Right cardiac atrium (tissue), 5 donors: Measurements from ENCODE around the gene PLCB3. TPM values are rescaled to one million over a fixed set of nuclear protein-coding genes. Genes with fewer than 3 reads are reported as not detected.

ENCODE experiments used
- ATAC-seq, 2 donors: fragments of 200-7000 bp; cut with Tn5 transposase; one replicate each; pipeline versions ENCODE4 v1.8.0 to v1.9.1; 2020; ENCODE audit warnings: moderate library complexity in 2 of 2, mild to moderate bottlenecking in 1 of 2
- DNase-seq, 3 donors: peaks; one replicate each; pipeline ENCODE4 v3.0.0-alpha.2; 2020
- H3K27ac ChIP-seq: one replicate; pipeline ENCODE4 v1.5.1; 2013; ENCODE audit warnings: mild to moderate bottlenecking, low read length, control low read depth, moderate library complexity
- H3K27me3 ChIP-seq: one replicate; pipeline ENCODE4 v1.6.1; 2013; ENCODE audit not compliant: control insufficient read depth, insufficient read depth
- H3K4me1 ChIP-seq: one replicate; pipeline ENCODE4 v1.6.1; 2013; ENCODE audit warnings: low read length; ENCODE audit not compliant: control insufficient read depth, insufficient read depth
- H3K4me3 ChIP-seq: one replicate; pipeline ENCODE4 v1.5.1; 2013; ENCODE audit warnings: low read length, control low read depth
- H3K9me3 ChIP-seq: one replicate; pipeline ENCODE4 v1.6.1; 2013; ENCODE audit warnings: low read length; ENCODE audit not compliant: control insufficient read depth
- WGBS: extraction: QIAGEN DNeasy Blood & Tissue Kit; methylation state at CpG from one replicate; pipeline ENCODE4 v1.1.7; 2013; 5-methylcytosine and 5-hydroxymethylcytosine counted together
- intact Hi-C, 4 donors: fragments of 100-400 bp; cut with DNase I; formaldehyde crosslinking; loops; one replicate each; pipeline versions ENCODE4 v1.11.0 to v1.14.0; 2022 to 2023
- polyA plus RNA-seq: library from polyadenylated mRNA; stranded (reverse); fragments of 200-250 nt; gene quantifications from one replicate; pipeline ENCODE4 v1.2.3, GENCODE V29; 2013
- total RNA-seq, 4 donors: library from RNA; stranded (reverse); fragmentation: NEBNext Ultra II Directional; extraction: Animal tissue kit (Norgen Biotek cat#: 25700); gene quantifications; one replicate each; pipeline ENCODE4 v1.2.1, GENCODE V29; 2021
- donor health status: healthy with polysubstance abuse.
- donor health status: DM: no; HTN: yes; CAD: no.
- donor health status: DM: no; HTN: no; CAD: no.
- donor health status: DM: no; HTN: yes; CAD: no; lungs with severe emphysema.
- donor health status: DM: yes; HTN: yes; CAD: no.

PLCB3 gene
- total and polyA plus RNA-seq, 5 donors, result 7.9 to 14.2 (median 13.6) TPM

DNA sequence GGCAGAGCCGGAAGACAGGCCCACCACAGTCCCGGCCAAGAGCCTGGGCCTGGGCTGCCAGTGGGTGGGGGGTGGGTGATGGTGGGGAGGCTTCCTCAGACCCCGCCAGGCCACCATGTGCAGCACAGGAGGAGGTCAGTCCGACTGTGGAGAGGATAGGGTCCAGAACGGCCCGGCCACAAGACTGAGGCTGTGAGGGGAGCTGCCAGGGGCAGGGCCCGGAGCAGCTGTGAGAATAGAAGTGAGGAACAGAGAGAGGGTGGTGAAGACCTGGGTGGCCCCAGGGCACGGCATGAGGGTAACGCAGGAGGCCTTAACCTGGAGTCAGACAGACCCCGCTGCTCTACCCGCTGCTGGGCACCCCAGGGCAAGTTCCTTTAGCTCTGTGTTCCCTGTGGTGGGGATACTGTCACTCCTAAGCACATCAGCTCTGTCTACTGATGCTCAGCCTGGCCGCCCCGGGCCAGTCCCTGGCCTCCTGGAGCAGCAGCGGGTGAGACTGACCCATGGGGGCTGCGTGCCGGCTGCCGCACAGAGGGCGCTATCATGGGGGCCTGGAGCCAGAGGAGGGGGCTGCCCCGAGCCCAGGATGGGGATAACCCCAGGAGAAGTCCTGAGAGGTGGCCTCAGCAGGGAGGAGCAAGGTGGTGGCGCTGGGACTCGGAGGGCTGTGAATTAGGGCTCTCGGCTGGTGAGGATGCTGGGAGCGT is 43.1 kb upstream of the PLCB3 start:
- WGBS, result 71% methylated on average over 23 of the region's 23 CpGs
- H3K27ac ChIP-seq, result peak overlapping the region; percentile 73
- peak in 1 of 3 donors; percentile 61 for DNase-seq
- peak overlapping the region; percentile 13 for H3K4me3 ChIP-seq
- no peaks in the 10 kb centered on the region for H3K27me3 ChIP-seq
- H3K4me1 ChIP-seq, result no peaks in the 10 kb centered on the region
- intact Hi-C loops, result loop anchor here in 1 of 4 donors (5.0 kb wide), 1 partner anchor 94 kb away; the partner anchor contains the start of gene CATSPERZ
- peak; percentile 1 for ATAC-seq
- no peaks in the 10 kb centered on the region for H3K9me3 ChIP-seq

DNA sequence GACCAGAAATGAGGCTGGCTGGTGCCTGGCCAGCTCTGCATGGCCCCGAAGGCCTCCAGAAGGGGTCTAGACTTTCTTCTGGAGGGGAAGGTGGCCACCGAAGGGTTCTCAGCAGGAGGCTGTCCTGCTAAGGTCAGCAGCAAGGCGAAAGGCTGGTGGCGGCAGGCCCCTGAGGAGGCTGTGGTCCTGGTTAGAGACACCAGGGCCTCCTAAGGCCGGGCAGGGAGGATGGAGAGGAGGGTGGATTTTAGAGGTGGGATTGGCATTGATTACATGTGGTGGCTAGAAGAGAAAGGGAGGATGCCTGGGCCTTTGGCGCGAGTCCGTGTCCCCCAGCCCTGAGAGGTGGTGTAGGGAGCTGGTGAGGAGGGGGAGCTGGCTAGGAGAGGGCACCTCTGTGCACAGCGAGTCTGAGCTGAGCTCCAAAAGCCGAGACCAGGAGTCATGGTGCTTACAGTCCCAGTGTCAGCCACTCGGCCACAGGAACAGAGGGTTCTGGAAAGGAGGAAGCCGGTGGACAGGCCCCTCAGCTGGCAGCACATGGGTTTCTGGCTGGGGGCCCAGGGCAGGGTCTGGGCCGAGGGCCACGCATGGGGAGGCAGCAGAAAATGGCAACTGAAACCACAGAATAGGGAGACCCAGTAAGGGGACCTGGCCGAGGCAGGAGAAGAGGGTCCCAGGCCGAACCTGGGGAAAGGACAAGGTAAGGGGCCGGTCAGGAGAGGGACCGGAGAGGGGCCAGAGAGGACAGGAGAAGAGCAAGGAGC is 42.4 kb upstream of the PLCB3 start:
- no peaks in the 10 kb centered on the region for H3K4me1 ChIP-seq
- no peak overlapping the region for H3K4me3 ChIP-seq
- H3K27me3 ChIP-seq, result no peaks in the 10 kb centered on the region
- ATAC-seq (no peak), DNase-seq (no peak)
- H3K9me3 ChIP-seq, result no peaks in the 10 kb centered on the region
- H3K27ac ChIP-seq, result no peak overlapping the region
- 83% methylated on average over 18 of the region's 18 CpGs for WGBS
- intact Hi-C loops, result loop anchor here in 1 of 4 donors (5.0 kb wide), 1 partner anchor 93 kb away; the partner anchor contains the start of gene CATSPERZ

DNA sequence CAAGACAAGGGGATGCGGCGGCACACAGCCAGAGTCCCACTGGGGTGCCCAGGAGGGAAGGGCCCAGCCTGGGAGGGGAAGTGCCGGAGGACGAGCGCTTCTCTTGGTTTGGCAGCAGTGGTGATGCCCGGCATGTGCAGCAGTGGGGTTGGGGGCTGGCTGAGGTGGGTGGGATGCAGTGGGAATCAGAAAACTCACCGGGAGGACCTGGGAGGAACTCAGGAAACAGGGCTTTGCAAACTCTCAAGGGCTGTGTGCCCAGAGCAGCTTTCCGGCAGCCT is 41.8 kb upstream of the PLCB3 start:
- no peaks in the 10 kb centered on the region for H3K9me3 ChIP-seq
- WGBS, result 82% methylated on average over 8 of the region's 8 CpGs

DNA sequence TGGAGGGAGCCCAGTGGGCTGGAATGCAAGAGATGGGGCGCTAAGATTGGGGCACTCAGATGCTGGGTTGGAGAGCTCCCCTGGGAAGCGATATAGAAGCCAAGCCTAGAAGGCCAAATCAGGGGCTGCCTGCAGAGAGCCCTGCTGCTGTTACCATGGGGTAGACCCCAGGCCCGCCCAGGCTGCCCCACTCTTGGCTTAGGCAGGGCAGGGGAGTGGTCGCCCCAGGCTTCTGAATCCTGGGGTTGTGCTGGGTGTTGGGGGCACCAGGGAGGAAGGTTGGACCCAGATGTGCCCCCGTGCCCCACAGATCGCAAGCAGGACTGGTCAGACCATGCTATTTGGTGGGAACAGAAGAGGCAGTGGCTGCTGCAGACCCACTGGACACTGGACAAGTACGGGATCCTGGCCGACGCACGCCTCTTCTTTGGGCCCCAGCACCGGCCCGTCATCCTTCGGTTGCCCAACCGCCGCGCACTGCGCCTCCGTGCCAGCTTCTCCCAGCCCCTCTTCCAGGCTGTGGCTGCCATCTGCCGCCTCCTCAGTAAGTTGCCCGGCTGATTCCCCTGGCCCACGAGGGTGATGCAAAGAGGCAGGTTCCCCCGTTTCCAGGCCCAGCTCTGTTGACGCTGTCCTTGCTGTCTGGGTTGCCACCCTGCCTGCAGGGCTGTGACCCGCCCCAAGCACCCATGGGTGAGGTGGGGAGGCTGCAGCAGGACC is 40.9 kb upstream of the PLCB3 start:
- H3K9me3 ChIP-seq, result no peaks in the 10 kb centered on the region
- H3K4me1 ChIP-seq, result no peaks in the 10 kb centered on the region
- no peak for ATAC-seq
- peak in 1 of 3 donors; percentile 47 for DNase-seq
- intact Hi-C loops, result no loop called here
- H3K27me3 ChIP-seq, result no peaks in the 10 kb centered on the region
- no peak overlapping the region for H3K27ac ChIP-seq
- 94% methylated on average over 24 of the region's 24 CpGs for WGBS
- H3K4me3 ChIP-seq, result no peak overlapping the region

More for the DNA sequence above, 41.8 kb upstream of the PLCB3 start:
- DNase-seq, result no peak
- H3K27ac ChIP-seq, result no peak overlapping the region
- intact Hi-C loops, result loop anchor here in 1 of 4 donors (5.0 kb wide), 1 partner anchor 93 kb away; the partner anchor contains the start of gene CATSPERZ
- H3K4me3 ChIP-seq, result no peak overlapping the region
- no peak for ATAC-seq
- H3K4me1 ChIP-seq, result no peaks in the 10 kb centered on the region
- no peaks in the 10 kb centered on the region for H3K27me3 ChIP-seq

DNA sequence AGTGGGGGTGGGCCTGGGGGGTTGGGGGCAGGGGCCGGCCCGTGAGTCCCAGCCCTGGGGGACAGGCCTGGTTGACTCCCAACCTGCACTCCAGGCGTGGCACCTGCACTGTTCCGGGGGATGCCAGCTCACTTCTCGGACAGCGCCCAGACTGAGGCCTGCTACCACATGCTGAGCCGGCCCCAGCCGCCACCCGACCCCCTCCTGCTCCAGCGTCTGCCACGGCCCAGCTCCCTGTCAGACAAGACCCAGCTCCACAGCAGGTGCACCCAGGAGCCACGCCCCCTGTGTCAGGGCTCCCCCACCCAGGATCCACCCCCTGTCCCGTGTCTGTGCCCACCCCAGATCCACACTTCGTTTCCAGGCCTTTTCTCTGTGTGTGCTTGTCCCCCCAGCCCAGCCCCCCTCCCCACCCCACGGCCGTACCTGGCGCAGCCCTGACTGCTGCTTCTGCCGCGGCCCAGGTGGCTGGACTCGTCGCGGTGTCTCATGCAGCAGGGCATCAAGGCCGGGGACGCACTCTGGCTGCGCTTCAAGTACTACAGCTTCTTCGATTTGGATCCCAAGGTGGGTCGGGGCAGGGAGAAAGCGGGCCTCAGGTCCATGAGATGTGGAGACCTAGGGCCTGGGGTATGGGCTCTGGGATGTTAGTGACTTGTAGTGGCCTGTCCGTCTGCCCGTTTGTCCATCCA is 40.0 kb upstream of the PLCB3 start:
- ATAC-seq (no peak), DNase-seq (peak in 1 of 3 donors; percentile 63)
- WGBS, result 89% methylated on average over 30 of the region's 30 CpGs
- no peak overlapping the region for H3K4me3 ChIP-seq
- intact Hi-C loops, result no loop called here
- H3K27ac ChIP-seq, result no peak overlapping the region
- H3K27me3 ChIP-seq, result no peaks in the 10 kb centered on the region
- H3K9me3 ChIP-seq, result no peaks in the 10 kb centered on the region
- no peaks in the 10 kb centered on the region for H3K4me1 ChIP-seq

DNA sequence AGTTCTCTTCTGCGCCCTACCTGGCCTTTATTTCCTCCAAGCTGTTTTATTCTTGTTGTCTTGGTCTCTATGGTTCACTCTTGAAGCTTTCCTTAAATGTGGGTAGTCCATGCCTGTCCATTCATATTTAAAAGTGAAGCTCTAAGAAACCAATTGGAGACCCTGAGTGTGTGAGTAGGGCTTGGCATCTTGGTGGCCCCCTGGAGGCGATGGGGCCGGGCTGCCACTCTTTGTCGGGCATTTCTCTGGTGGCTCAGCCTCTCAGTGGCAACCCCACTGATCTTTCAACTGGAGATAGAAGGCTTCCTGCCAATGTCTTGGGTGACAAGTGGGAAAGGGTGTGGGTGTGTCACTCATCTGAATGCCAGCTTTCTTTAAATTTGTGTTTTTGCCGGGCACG is 34.5 kb upstream of the PLCB3 start:
- WGBS, result 86% methylated on average over 6 of the region's 6 CpGs
- Histone ChIP-seq H3K27ac (no peak overlapping the region), H3K4me3 (no peak overlapping the region), H3K27me3 (no peaks in the 10 kb centered on the region), H3K4me1 (no peaks in the 10 kb centered on the region), H3K9me3 (no peaks in the 10 kb centered on the region)
- no peak for DNase-seq
- intact Hi-C loops, result no loop called here
- no peak for ATAC-seq

DNA sequence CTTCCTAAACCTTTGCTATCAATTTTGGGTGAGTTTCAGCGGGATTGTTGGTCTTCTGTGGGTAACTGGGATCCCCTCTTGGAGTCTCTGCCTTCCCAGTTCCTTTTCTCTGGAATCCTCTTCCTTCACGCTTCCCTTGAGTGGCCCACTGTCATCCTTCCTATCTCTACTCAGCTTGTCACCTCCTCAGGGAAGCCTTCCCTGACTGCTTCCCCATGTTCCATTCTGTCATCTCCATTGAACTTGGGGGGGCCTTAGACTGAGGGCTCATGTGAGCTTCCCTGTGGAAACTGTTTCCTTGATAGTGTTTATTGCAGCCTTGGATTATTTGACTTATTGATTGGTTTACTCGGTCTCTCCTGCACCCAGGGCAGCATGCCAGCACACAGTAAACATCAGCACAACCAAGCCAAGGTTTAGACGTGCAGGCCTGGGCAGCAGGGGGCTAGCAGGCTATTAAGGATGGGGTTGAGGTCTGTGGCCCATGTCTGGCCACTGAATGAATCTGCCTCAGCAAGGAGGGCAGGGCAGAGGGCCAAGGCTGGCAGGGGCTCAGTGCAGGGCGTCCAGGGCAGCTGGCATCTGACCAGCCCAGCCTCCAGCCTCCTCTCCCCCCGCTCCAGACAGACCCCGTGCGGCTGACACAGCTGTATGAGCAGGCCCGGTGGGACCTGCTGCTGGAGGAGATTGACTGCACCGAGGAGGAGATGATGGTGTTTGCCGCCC is 32.5 kb upstream of the PLCB3 start:
- no peaks in the 10 kb centered on the region for H3K9me3 ChIP-seq
- no peaks in the 10 kb centered on the region for H3K27me3 ChIP-seq
- DNase-seq (peak in 1 of 3 donors; percentile 57), ATAC-seq (peak in 1 of 2 donors; percentile 8)
- intact Hi-C loops, result no loop called here
- no peaks in the 10 kb centered on the region for H3K4me1 ChIP-seq
- no peak overlapping the region for H3K4me3 ChIP-seq
- WGBS, result 75% methylated on average over 11 of the region's 11 CpGs
- no peak overlapping the region for H3K27ac ChIP-seq

DNA sequence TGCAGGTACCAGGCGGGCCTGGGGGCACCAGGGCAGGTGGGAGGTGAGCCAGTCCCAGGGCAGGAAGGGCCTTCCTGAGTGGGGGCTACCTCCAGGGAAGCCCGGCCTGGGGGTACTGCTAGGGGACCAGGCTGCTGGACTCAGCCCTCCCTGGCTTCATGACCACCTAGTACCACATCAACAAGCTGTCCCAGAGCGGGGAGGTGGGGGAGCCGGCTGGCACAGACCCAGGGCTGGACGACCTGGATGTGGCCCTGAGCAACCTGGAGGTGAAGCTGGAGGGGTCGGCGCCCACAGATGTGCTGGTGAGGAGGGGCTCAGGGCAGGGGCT is 32.0 kb upstream of the PLCB3 start:
- Histone ChIP-seq H3K27me3 (no peaks in the 10 kb centered on the region), H3K9me3 (no peaks in the 10 kb centered on the region), H3K27ac (no peak overlapping the region), H3K4me1 (no peaks in the 10 kb centered on the region), H3K4me3 (no peak overlapping the region)
- ATAC-seq, result peak; percentile 5
- intact Hi-C loops, result no loop called here
- 83% methylated on average over 7 of the region's 7 CpGs for WGBS
- DNase-seq, result peak in 1 of 3 donors; percentile 57

DNA sequence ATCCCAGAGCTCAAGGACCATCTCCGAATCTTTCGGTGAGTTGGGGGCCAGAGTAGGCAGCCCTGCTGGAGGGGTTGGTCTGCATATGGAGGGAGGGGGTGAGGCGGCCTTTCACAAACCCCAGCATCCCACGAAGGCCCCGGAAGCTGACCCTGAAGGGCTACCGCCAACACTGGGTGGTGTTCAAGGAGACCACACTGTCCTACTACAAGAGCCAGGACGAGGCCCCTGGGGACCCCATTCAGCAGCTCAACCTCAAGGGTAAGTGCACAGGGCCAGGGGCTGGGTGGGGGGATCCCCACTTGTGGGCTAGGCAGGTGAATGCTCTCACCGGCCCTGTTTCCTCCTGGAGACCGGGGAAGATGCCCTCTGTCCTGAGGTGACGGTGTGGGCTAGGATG is 31.6 kb upstream of the PLCB3 start:
- no peaks in the 10 kb centered on the region for H3K4me1 ChIP-seq
- ATAC-seq (no peak), DNase-seq (peak in 1 of 3 donors; percentile 52)
- H3K27me3 ChIP-seq, result no peaks in the 10 kb centered on the region
- no peak overlapping the region for H3K4me3 ChIP-seq
- 90% methylated on average over 10 of the region's 10 CpGs for WGBS
- H3K27ac ChIP-seq, result no peak overlapping the region
- intact Hi-C loops, result no loop called here
- H3K9me3 ChIP-seq, result no peaks in the 10 kb centered on the region

DNA sequence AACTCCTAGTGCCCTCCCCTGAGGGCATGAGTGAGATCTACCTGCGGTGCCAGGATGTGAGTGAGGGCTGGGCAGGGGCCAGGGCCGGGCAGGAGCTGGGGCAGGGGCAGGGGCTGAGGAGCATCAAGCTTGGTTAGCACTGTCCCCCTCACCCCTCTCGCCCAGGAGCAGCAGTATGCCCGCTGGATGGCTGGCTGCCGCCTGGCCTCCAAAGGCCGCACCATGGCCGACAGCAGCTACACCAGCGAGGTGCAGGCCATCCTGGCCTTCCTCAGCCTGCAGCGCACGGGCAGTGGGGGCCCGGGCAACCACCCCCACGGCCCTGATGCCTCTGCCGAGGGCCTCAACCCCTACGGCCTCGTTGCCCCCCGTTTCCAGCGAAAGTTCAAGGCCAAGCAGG is 31.1 kb upstream of the PLCB3 start:
- H3K4me3 ChIP-seq, result no peak overlapping the region
- peaks cover 3% of the 10 kb centered on the region for H3K4me1 ChIP-seq
- no peak overlapping the region for H3K27ac ChIP-seq
- ATAC-seq, result peak in 1 of 2 donors; percentile 3
- H3K27me3 ChIP-seq, result no peaks in the 10 kb centered on the region
- WGBS, result 91% methylated on average over 17 of the region's 17 CpGs
- intact Hi-C loops, result no loop called here
- no peaks in the 10 kb centered on the region for H3K9me3 ChIP-seq
- peak in 1 of 3 donors; percentile 39 for DNase-seq
